Omental fat pad (tissue), 4 donors: ENCODE results near the gene MACC1. TPM values are rescaled to one million over a fixed set of nuclear protein-coding genes. Genes with fewer than 3 reads are reported as not detected.
"Not testable (repeated sequence)": the region's sequence is repeated elsewhere in the genome, so short reads cannot be mapped to it uniquely, and the experiment has no call there.

Source experiments
- ATAC-seq: fragments of 150-250 bp; one replicate; pipeline ENCODE4 v1.9.1; 2016; ENCODE audit warnings: mild to moderate bottlenecking, moderate library complexity; ENCODE audit not compliant: low FRiP score
- DNase-seq: peaks from one replicate; pipeline ENCODE4 v3.0.0-alpha.2; 2019; ENCODE audit warnings: low spot score
- CTCF ChIP-seq, 3 donors: fragments of 450-650 bp; IDR thresholded peaks; one replicate each; pipeline ENCODE4 v1.5.1; 2016 to 2017; ENCODE audit warnings: antibody characterized with exemption in 3 of 3, mild to moderate bottlenecking in 3 of 3, moderate library complexity in 2 of 3
- total RNA-seq, 4 donors: library from RNA; depleted of rRNA; stranded (reverse); fragments of >200 nt; gene quantifications; one replicate each; pipeline ENCODE4 v1.1.0, GENCODE V29; 2016

MACC1 gene
- total RNA-seq, 4 donors from 2014 or later: 0.46 to 5.8 (median 3.2) TPM

DNA sequence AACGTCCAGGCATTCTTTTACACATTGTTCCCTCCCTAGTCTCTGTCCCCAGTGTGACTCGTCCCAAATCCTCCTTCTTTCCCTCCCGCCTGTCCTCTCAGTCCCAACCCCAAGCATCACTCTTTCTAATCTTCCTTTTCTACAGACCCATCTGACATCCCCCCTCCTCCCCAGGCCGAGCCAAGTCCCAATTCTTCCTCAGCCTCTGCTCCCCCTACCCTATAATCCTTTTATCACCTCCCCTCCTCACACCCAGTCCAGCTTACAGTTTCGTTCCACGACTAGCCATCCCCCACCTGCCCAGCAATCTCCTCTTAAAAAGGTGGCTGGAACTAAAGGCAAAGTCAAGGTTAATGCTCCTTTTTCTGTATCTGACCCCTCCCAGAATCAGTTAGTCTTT, 95.1 kb downstream of the MACC1 start:
- DNase-seq (no peak), ATAC-seq (no peak)
- TF ChIP-seq CTCF (IDR thresholded peaks at IDR 0.05): no peak

DNA sequence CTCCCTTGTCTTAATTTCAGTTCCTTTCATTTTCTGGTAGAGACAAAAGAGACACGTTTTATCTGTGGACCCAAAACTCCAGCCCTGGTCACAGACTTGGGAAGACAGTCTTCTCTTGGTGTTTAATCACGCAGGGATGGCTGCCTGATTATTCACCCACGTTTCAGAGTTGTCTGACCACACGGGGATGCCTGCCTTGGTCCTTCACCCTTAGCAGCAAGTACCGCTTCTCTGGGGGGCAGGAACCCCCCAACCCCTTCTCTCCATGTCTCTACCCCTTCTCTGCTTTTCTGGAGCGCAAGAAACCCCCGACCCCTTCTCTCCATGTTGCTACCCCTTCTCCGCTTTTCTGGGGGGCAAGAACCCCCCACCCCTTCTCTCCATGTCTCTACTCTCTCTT, 95.8 kb downstream of the MACC1 start:
- no peak for TF ChIP-seq CTCF (IDR thresholded peaks at IDR 0.05)
- no peak for ATAC-seq
- DNase-seq: no peak

DNA sequence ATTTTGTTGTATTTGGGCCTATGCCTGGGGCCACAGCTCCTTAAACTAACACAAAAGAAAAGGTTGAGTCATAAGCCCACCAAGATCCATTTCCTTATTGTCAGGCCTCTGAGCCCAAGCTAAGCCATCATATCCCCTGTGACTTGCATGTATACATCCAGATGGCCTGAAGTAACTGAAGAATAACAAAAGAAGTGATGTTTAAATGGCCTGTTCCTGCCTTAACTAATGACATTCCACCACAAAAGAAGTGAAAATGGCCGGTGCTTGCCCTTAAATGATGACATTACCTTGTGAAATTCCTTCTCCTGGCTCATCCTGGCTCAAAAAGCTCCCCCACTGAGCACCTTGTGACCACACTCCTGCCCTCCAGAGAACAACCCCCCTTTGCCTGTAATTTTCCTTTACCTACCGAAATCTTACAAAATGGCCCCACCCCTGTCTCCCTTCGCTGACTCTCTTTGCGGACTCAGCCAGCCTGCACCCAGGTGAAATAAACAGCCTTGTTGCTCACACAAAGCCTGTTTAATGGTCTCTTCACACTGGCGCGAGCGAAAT, 96.5 kb downstream of the MACC1 start:
- DNase-seq, ATAC-seq: not testable (repeated sequence)

DNA sequence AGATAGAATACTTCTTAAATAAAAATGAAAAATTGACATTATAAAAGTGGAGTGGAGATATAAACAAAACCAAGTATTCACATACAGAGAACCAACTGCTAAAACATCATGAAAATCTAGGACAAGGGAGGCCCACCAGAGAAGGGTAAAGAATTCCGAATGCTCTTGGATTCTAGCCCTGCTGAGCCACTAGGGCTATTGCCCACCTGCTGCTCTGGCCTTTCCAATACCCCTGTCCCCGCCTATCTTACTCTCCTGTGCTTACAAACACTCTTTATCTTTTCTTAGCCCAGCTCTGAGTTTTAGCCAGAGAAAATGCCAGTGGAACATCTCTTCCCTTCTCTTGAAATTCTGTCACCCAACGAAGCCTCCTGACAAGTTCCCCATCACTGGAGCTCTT, 100.3 kb downstream of the MACC1 start:
- TF ChIP-seq CTCF (IDR thresholded peaks at IDR 0.05): no peak
- DNase-seq: no peak
- ATAC-seq: no peak

DNA sequence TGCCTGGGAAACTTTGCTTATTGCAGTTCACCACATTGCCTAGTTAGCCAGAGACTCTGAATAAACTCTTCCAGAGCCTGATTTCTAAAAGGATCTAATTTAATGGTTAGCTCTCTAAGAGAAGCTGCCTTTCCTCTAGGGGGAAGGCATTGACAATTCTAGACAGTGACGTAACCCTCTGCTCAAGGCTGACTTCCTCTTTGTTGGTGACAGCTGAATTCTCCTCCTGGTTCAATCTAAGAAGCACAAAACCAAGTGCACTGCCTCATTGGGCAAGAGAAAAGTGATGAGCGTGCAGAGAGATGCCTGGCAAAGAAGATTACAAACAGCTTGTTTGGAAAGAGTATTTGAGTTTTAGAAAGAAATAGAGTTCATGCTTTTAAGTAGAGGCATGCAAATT, 102.7 kb downstream of the MACC1 start:
- no peak for TF ChIP-seq CTCF (IDR thresholded peaks at IDR 0.05)
- ATAC-seq (no peak), DNase-seq (no peak)

DNA sequence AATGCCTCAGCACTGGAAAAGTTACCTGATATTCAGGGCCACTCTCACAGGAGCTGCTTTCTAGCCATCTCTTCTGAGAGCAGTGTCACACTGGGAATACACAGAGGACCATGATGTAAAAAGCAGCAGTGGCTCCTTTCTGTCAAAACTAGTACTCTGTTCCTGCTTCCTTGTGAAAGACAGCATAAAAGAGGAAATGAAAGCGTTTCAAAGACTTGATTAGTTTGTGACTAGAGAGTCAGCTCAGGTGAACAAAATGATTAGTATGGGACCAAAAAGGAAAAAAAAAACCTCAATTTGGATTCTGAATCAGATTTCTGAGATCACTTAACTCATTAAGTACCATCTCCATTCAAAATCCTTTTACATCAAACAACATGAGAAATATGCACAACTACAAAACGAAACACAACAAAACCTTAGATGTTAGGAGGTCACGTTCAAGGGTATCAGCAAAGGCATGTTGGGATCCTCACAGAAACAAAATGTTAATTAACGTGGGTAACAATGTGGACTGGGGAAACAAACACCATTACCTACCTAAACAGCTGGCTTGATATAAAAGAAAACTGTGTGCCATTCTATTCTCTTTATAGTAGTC, 103.7 kb downstream of the MACC1 start:
- ATAC-seq: no peak
- no peak for TF ChIP-seq CTCF (IDR thresholded peaks at IDR 0.05)
- no peak for DNase-seq

- ATAC-seq: no peak
- TF ChIP-seq CTCF (IDR thresholded peaks at IDR 0.05): no peak
- DNase-seq: no peak
Measured at GRCh38 chr7:20112696-20113095, 104.5 kb downstream of the MACC1 start.
